Heart right ventricle (tissue), 16 donors: ENCODE data around the gene NT5DC4. TPM values are rescaled to one million over a fixed set of nuclear protein-coding genes. Genes with fewer than 3 reads are reported as not detected.

Source experiments
- ATAC-seq, 8 donors: fragments of 200-7000 bp; cut with Tn5 transposase; one replicate each; pipeline ENCODE4 v1.9.1; 2020; ENCODE audit warnings: mild to moderate bottlenecking in 8 of 8, moderate library complexity in 8 of 8, moderate number of reproducible peaks in 1 of 8
- DNase-seq, 2 donors: peaks; one replicate each; pipeline ENCODE4 v3.0.0-alpha.2; 2020
- H3K27ac ChIP-seq, 10 donors: fragments of 200-600 bp; sonication (generic) in 2 of 10; one replicate each; pipeline versions ENCODE4 v1.5.0 to v1.8.0; 2020 to 2022; ENCODE audit warnings: mild to moderate bottlenecking in 3 of 10
- H3K27me3 ChIP-seq, 7 donors: fragments of 200-600 bp; one replicate each; pipeline ENCODE4 v1.8.0; 2021 to 2022; ENCODE audit warnings: mild to moderate bottlenecking in 2 of 7
- H3K36me3 ChIP-seq, 9 donors: fragments of 200-600 bp; sonication (generic) in 1 of 9; one replicate each; pipeline versions ENCODE4 v1.5.0 to v1.8.0; 2020 to 2022; ENCODE audit warnings: mild to moderate bottlenecking in 2 of 9
- H3K4me1 ChIP-seq, 9 donors: fragments of 200-600 bp; sonication (generic) in 1 of 9; one replicate each; pipeline versions ENCODE4 v1.5.0 to v1.8.0; 2020 to 2022; ENCODE audit warnings: mild to moderate bottlenecking in 4 of 9
- H3K4me3 ChIP-seq, 10 donors: fragments of 200-600 bp; sonication (generic) in 2 of 10; one replicate each; pipeline versions ENCODE4 v1.5.0 to v1.8.0; 2020 to 2022; ENCODE audit warnings: mild to moderate bottlenecking in 7 of 10, moderate library complexity in 2 of 10
- H3K9me3 ChIP-seq, 11 donors: fragments of 200-600 bp in 10 of 11; sonication (generic) in 2 of 11; one replicate each; pipeline versions ENCODE4 v1.5.0 to v1.8.0; 2013 to 2022; ENCODE audit warnings: mild to moderate bottlenecking in 2 of 11, control low read depth in 1 of 11, moderate library complexity in 1 of 11
- CTCF ChIP-seq, 9 donors: fragments of 200-600 bp; sonication (generic) in 2 of 9; IDR thresholded peaks; one replicate each; pipeline versions ENCODE4 v1.5.0 to v1.8.0; 2021 to 2022; ENCODE audit warnings: antibody characterized with exemption in 9 of 9, mild to moderate bottlenecking in 5 of 9, moderate library complexity in 1 of 9
- WGBS, 2 donors: extraction: QIAGEN DNeasy Blood & Tissue Kit; methylation state at CpG; one replicate each; pipeline ENCODE4 v1.1.7; 2013; ENCODE audit warnings: inconsistent platforms in 1 of 2; 5-methylcytosine and 5-hydroxymethylcytosine counted together
- intact Hi-C, 10 donors: fragments of 100-400 bp; cut with DNase I; formaldehyde crosslinking; loops; one replicate each; pipeline versions ENCODE4 v1.11.1 to v1.14.2; 2022
- polyA plus RNA-seq, 2 donors: library from polyadenylated mRNA; stranded (reverse); fragments of 200-250 nt; gene quantifications; one replicate each; pipeline ENCODE4 v1.2.3, GENCODE V29; 2013
- total RNA-seq, 10 donors: library from RNA; stranded (reverse); fragmentation: NEBNext Ultra II Directional in 3 of 10; extraction: Animal tissue kit (Norgen Biotek cat#: 25700) in 3 of 10; gene quantifications; one replicate each; pipeline versions ENCODE4 v1.2.1 to v1.2.4, GENCODE V29; 2021 to 2023
- donor health status: Arrhythmogenic right ventricular cardiomyopathy.
- donor health status: ischemic (EF 13 %, LVEDD 7.1; RV severe dilation, severe dysfunction).
- donor health status: healthy with polysubstance abuse.
- donor health status: DM: no; HTN: yes; CAD: no.
- donor health status: DM: no; HTN: no; CAD: no.
- donor health status: ischemic (EF 25% LVEDD 6.9; RV normal size, moderate dysfunction).
- donor health status: ischemic (EF 25% LVEDD 5.7; RV mildly dilated, moderate dysfunction).
- donor health status: healthy.
- donor health status: DM: yes; HTN: yes; CAD: no.
- donor health status: Ischemic cardiomyopathy.
- donor health status: ischemic (EF 35%, LVEDD 5.7; RV mildly dilated, moderate dysfunction).
- donor health status: nonischemic (EF 11% LVEDD 7.7; RV severe dilation, severe dysfunction).
- donor health status: DM: yes; HTN: yes; CAD: no.
- donor health status: PGD.
- donor health status: ischemic (EF 29% LVEDD 5.4; RV normal size, mild dysfunction).
- donor health status: nonischemic (EF 23%, LVEDD 6.1; RV moderate dilation, normal function).

NT5DC4 gene
- total and polyA plus RNA-seq, 12 donors = 0.35 TPM; not detected in 11

GRCh38 chr2:112721819-112722522, 1.2 kb downstream of the NT5DC4 start:
- Histone ChIP-seq H3K9me3 (no peaks in the 10 kb centered on the region), H3K27ac (no peak overlapping the region), H3K27me3 (peaks cover 0 to 2% (median 0%) of the 10 kb centered on the region in 7 donors), H3K4me1 (peaks cover 0 to 23% (median 4%) of the 10 kb centered on the region in 9 donors), H3K36me3 (no peaks in the 10 kb centered on the region), H3K4me3 (no peak overlapping the region)
- DNase-seq = no peak
- 88 to 90% methylated on average over 23 of the region's 23 CpGs for WGBS, 2 donors
- intact Hi-C loops = loop anchor here in 1 of 10 donors (10.0 kb wide), 1 partner anchor 97 kb away; no protein-coding TSS in a partner anchor
- no peak for ATAC-seq
- no peak for TF ChIP-seq CTCF (IDR thresholded peaks at IDR 0.05)

- intact Hi-C loops = loop anchor here in 1 of 10 donors (10.0 kb wide), 1 partner anchor 98 kb away; no protein-coding TSS in a partner anchor
- no peak for ATAC-seq
- WGBS, 2 donors = 79 to 85% methylated on average over 9 of the region's 9 CpGs
Observed at GRCh38 chr2:112722816-112723546, 2.2 kb downstream of the NT5DC4 start.

GRCh38 chr2:112723547-112723940, 2.7 kb downstream of the NT5DC4 start:
- no peaks in the 10 kb centered on the region for H3K36me3 ChIP-seq
- intact Hi-C loops = loop anchor here in 1 of 10 donors (10.0 kb wide), 1 partner anchor 99 kb away; no protein-coding TSS in a partner anchor
- peaks cover 0 to 17% (median 4%) of the 10 kb centered on the region in 7 donors for H3K27me3 ChIP-seq
- DNase-seq = no peak
- H3K9me3 ChIP-seq = no peaks in the 10 kb centered on the region
- no peak overlapping the region for H3K4me3 ChIP-seq
- ATAC-seq = no peak
- H3K4me1 ChIP-seq = peaks cover 0 to 27% (median 4%) of the 10 kb centered on the region in 9 donors
- WGBS, 2 donors = 84 to 89% methylated on average over 6 of the region's 6 CpGs
- TF ChIP-seq CTCF (IDR thresholded peaks at IDR 0.05) = no peak
- no peak overlapping the region for H3K27ac ChIP-seq

More at GRCh38 chr2:112722816-112723546, 2.2 kb downstream of the NT5DC4 start:
- Histone ChIP-seq H3K27me3 (peaks cover 0 to 12% (median 4%) of the 10 kb centered on the region in 7 donors), H3K27ac (no peak overlapping the region), H3K4me1 (peaks cover 0 to 23% (median 4%) of the 10 kb centered on the region in 9 donors), H3K9me3 (no peaks in the 10 kb centered on the region), H3K36me3 (no peaks in the 10 kb centered on the region), H3K4me3 (no peak overlapping the region)
- no peak for TF ChIP-seq CTCF (IDR thresholded peaks at IDR 0.05)
- no peak for DNase-seq

GRCh38 chr2:112723995-112724394, 3.2 kb downstream of the NT5DC4 start:
- no peaks in the 10 kb centered on the region for H3K9me3 ChIP-seq
- intact Hi-C loops = loop anchor here in 1 of 10 donors (10.0 kb wide), 1 partner anchor 99 kb away; no protein-coding TSS in a partner anchor
- H3K27ac ChIP-seq = no peak overlapping the region
- H3K36me3 ChIP-seq = no peaks in the 10 kb centered on the region
- TF ChIP-seq CTCF (IDR thresholded peaks at IDR 0.05) = no peak
- DNase-seq (no peak), ATAC-seq (no peak)
- peaks cover 0 to 32% (median 4%) of the 10 kb centered on the region in 9 donors for H3K4me1 ChIP-seq
- H3K4me3 ChIP-seq = no peak overlapping the region
- 96% methylated on average over 8 of the region's 8 CpGs for WGBS, 2 donors
- peaks cover 0 to 22% (median 5%) of the 10 kb centered on the region in 7 donors for H3K27me3 ChIP-seq
